GM12878 (cell line): ENCODE results near the gene NUMB. TPM values are rescaled to one million over a fixed set of nuclear protein-coding genes. Genes with fewer than 3 reads are reported as not detected.

Source experiments
- ATAC-seq: fragments of 200-7000 bp; cut with Tn5 transposase; 3 replicates; pipeline ENCODE4 v1.9.1; 2020; ENCODE audit warnings: mild to moderate bottlenecking, moderate library complexity
- BruUV-seq: library from RNA; stranded (reverse); fragments of 400-500 nt; replicated peaks from 2 replicates; lab custom pipeline; 2021; lab: Mats Ljungman, UMichigan
- CTCF ChIA-PET: fragments of 300-600 bp; sonication (Branson Sonifier 250); formaldehyde crosslinking; extraction: SDS; loops from one replicate; lab custom pipeline; 2021; ENCODE audit warnings: inconsistent platforms; lab: Yijun Ruan, JAX
- POLR2A ChIA-PET: fragments of 350-600 bp; formaldehyde crosslinking; extraction: SDS; loops from one replicate; lab custom pipeline; 2021; ENCODE audit warnings: inconsistent platforms; lab: Charles Lee
- RAD21 ChIA-PET: fragments of 300-600 bp; sonication (Branson Sonifier 250); formaldehyde crosslinking; loops from one replicate; lab custom pipeline; 2023; ENCODE audit warnings: antibody characterized with exemption; ENCODE audit not compliant: unreplicated experiment; lab: Charles Lee
- SMC1A ChIA-PET: fragments of 300-600 bp; sonication (Branson Sonifier 250); formaldehyde crosslinking; loops from one replicate; lab custom pipeline; 2023; ENCODE audit not compliant: unreplicated experiment, uncharacterized antibody; lab: Charles Lee
- DNase-seq: peaks from one replicate; pipeline ENCODE4 v3.0.0-alpha.2; 2011; ENCODE audit warnings: low read depth, low spot score
- FAIRE-seq: peaks from 3 replicates; lab custom pipeline; 2011; peaks lifted over from hg19 to GRCh38; lab: Jason Lieb, UNC
- H2AFZ ChIP-seq: 2 replicates; pipeline ENCODE4 v1.6.0; 2011; ENCODE audit warnings: low read depth, low read length, control low read depth; ENCODE audit not compliant: control insufficient read depth
- H3K27ac ChIP-seq: 2 replicates; pipeline ENCODE4 v1.5.1; 2011; ENCODE audit warnings: control low read depth; ENCODE audit not compliant: control insufficient read depth, insufficient read depth
- H3K27me3 ChIP-seq, 2 experiments: replicated peaks in 1 of 2; 2 replicates each; pipeline versions ENCODE4 v1.6.0 to v1.6.1; 2011; ENCODE audit warnings: low read length in 1 of 2; ENCODE audit not compliant: control insufficient read depth in 2 of 2, insufficient read depth in 2 of 2
- H3K36me3 ChIP-seq, 2 experiments: 2 replicates each; pipeline ENCODE4 v1.5.1; 2011; ENCODE audit warnings: low read length in 1 of 2; ENCODE audit not compliant: control insufficient read depth in 2 of 2, insufficient read depth in 2 of 2
- H3K4me1 ChIP-seq: 2 replicates; pipeline ENCODE4 v1.6.1; 2011; ENCODE audit warnings: mild to moderate bottlenecking, low read length, moderate library complexity, mixed read lengths; ENCODE audit not compliant: control insufficient read depth, insufficient read depth
- H3K4me2 ChIP-seq: 2 replicates; pipeline ENCODE4 v1.6.0; 2011; ENCODE audit warnings: control low read depth; ENCODE audit not compliant: control insufficient read depth, insufficient read depth
- H3K4me3 ChIP-seq: fragments of 200-600 bp; sonication (generic); 2 replicates; pipeline ENCODE4 v1.5.1; 2016
- H3K79me2 ChIP-seq: 2 replicates; pipeline ENCODE4 v1.6.0; 2011; ENCODE audit warnings: low read length; ENCODE audit not compliant: control insufficient read depth, insufficient read depth
- H3K9ac ChIP-seq: 2 replicates; pipeline ENCODE4 v1.8.0; 2011; ENCODE audit warnings: low read length, control low read depth, mixed read lengths; ENCODE audit not compliant: control insufficient read depth, insufficient read depth
- H3K9me3 ChIP-seq: replicated peaks from 3 replicates; pipeline ENCODE4 v1.5.1; 2011; ENCODE audit warnings: mild to moderate bottlenecking, low read length; ENCODE audit not compliant: control insufficient read depth, insufficient read depth
- H4K20me1 ChIP-seq: 2 replicates; pipeline ENCODE4 v1.6.0; 2011; ENCODE audit not compliant: control insufficient read depth, insufficient read depth
- BHLHE40 ChIP-seq, 2 experiments: fragments of 450-650 bp in 1 of 2; IDR thresholded peaks; 2 replicates each; pipeline ENCODE4 v1.6.1; 2011 to 2017; ENCODE audit warnings: low read depth in 2 of 2, borderline replicate concordance in 1 of 2, improper control_type of control experiment in 1 of 2, low read length in 1 of 2, mild to moderate bottlenecking in 1 of 2
- BRCA1 ChIP-seq: IDR thresholded peaks from 2 replicates; pipeline ENCODE4 v1.6.1; 2011; ENCODE audit warnings: low read depth, low read length, improper control_type of control experiment
- CEBPZ ChIP-seq: fragments of 150-350 bp; IDR thresholded peaks from 2 replicates; pipeline ENCODE4 v1.6.1; 2016; ENCODE audit warnings: low read depth, low read length
- CTCF ChIP-seq, 3 experiments: IDR thresholded peaks in 2 of 3; conservative IDR thresholded peaks in 1 of 3; 2 replicates each; pipeline ENCODE4 v1.5.1; 2011; ENCODE audit warnings: low read depth in 3 of 3, low read length in 3 of 3, mild to moderate bottlenecking in 3 of 3, control low read depth in 2 of 3, moderate library complexity in 2 of 3, inconsistent platforms in 1 of 3, mixed read lengths in 1 of 3; ENCODE audit not compliant: control insufficient read depth in 2 of 3, insufficient read depth in 1 of 3; ENCODE audit errors: extremely low read depth in 1 of 3
- E2F4 ChIP-seq: IDR thresholded peaks from 2 replicates; pipeline ENCODE4 v1.6.1; 2012; ENCODE audit warnings: low read depth, low read length, improper control_type of control experiment
- ETV6 ChIP-seq, 2 experiments: fragments of 450-650 bp in 1 of 2; IDR thresholded peaks in 1 of 2; conservative IDR thresholded peaks in 1 of 2; 2 replicates each; pipeline ENCODE4 v1.6.1; 2014; ENCODE audit warnings: antibody characterized with exemption in 1 of 2, borderline replicate concordance in 1 of 2, low read depth in 1 of 2, mild to moderate bottlenecking in 1 of 2, moderate library complexity in 1 of 2
- KLF5 ChIP-seq: fragments of 450-650 bp; IDR thresholded peaks from 2 replicates; pipeline ENCODE4 v1.6.1; 2014; ENCODE audit warnings: mild to moderate bottlenecking; ENCODE audit not compliant: partially characterized antibody
- MLLT1 ChIP-seq: fragments of 450-650 bp; IDR thresholded peaks from 2 replicates; pipeline ENCODE4 v1.6.1; 2016; ENCODE audit warnings: mild to moderate bottlenecking
- NBN ChIP-seq: fragments of 450-650 bp; IDR thresholded peaks from 2 replicates; pipeline ENCODE4 v1.6.1; 2016
- POLR2AphosphoS2 ChIP-seq: IDR thresholded peaks from 2 replicates; pipeline ENCODE4 v1.6.1; 2011; ENCODE audit warnings: low read depth, mild to moderate bottlenecking, low read length, improper control_type of control experiment, moderate library complexity
- ZBTB33 ChIP-seq: fragments of 450-650 bp; IDR thresholded peaks from 2 replicates; pipeline ENCODE4 v1.6.1; 2017; ENCODE audit warnings: mild to moderate bottlenecking
- ZZZ3 ChIP-seq: IDR thresholded peaks from 2 replicates; pipeline ENCODE4 v1.6.1; 2011; ENCODE audit warnings: low read depth; ENCODE audit not compliant: control insufficient read depth, insufficient read length
- WGBS: methylation state at CpG from one replicate; pipeline ENCODE4 v1.1.6; 2016; ENCODE audit warnings: low lambda C conversion rate; ENCODE audit not compliant: insufficient replicate concordance, insufficient coverage; ENCODE audit errors: missing lambda C conversion rate; 5-methylcytosine and 5-hydroxymethylcytosine counted together
- in situ Hi-C: fragments of 300-500 bp; cut with MboI; formaldehyde crosslinking; loops from 9 replicates; pipeline ENCODE4 v1.14.3; 2018; ENCODE audit warnings: mixed read lengths
- intact Hi-C: fragments of 100-400 bp; cut with micrococcal nuclease; formaldehyde crosslinking; loops from one replicate; pipeline ENCODE4 v1.14.2; 2022; ENCODE audit not compliant: unreplicated experiment
- polyA plus RNA-seq, 11 experiments: library from polyadenylated mRNA; depleted of rRNA in 4 of 11; unstranded in 6 of 11; stranded (reverse) in 5 of 11; fragments of >200 nt; fragmentation: Nextera tagmentation in 4 of 11; fragmentation: Illumina TruSeq in 1 of 11; extraction: Ambion mirVana in 4 of 11; extraction: Trizol in 1 of 11; gene quantifications; 1 replicate in 1 of 11; 2 replicates in 10 of 11; pipeline versions ENCODE4 v1.2.1 to v1.2.3, GENCODE V29; 2011 to 2016; ENCODE audit warnings: inconsistent platforms in 2 of 11, missing spikeins in 2 of 11, low read depth in 1 of 11
- total RNA-seq, 4 experiments: library from RNA; depleted of rRNA in 3 of 4; stranded (reverse); fragments of >200 nt in 3 of 4; fragmentation: Illumina TruSeq in 1 of 4; extraction: Trizol in 1 of 4; gene quantifications; 2 replicates each; pipeline versions ENCODE4 v1.2.1 to v1.2.3, GENCODE V29; 2013 to 2021

The NUMB gene
- total and polyA plus RNA-seq, 10 of the 15 experiments (the other 5 are each of a cell fraction or from before 2014, with no cell fraction given) = 22.0 to 147 (median 48.9) TPM

- Histone ChIP-seq H3K9me3 (no peaks in the 10 kb centered on the region), H3K9ac (no peak overlapping the region), H4K20me1 (no peaks in the 10 kb centered on the region), H3K4me2 (no peak overlapping the region), H3K4me3 (no peak overlapping the region), H3K79me2 (no peaks in the 10 kb centered on the region), H3K4me1 (peaks cover 19% of the 10 kb centered on the region), H2AFZ (no peak overlapping the region), H3K27me3 (no peaks in the 10 kb centered on the region), H3K36me3 (no peaks in the 10 kb centered on the region; a peak in 1 of 4 replicates), H3K27ac (no peak overlapping the region)
- FAIRE-seq (no peak), ATAC-seq (no peak), DNase-seq (no peak)
- intact Hi-C loops = no loop called here
- BruUV-seq = no TSS peak
- ChIA-PET POLR2A (interaction anchor here (2.3 to 3.1 kb wide), 2 partner anchors 20 to 153 kb away, joined by 5 to 22 read pairs; partner anchors contain the start of gene NUMB), CTCF (interaction anchor here (1.0 to 1.3 kb wide), 4 partner anchors 11 to 163 kb away, joined by 3 to 5 read pairs (median 3); partner anchors contain the start of gene NUMB), RAD21 (interaction anchor here (1.0 to 2.6 kb wide), 5 partner anchors 10 to 171 kb away, joined by 4 to 13 read pairs (median 8); no protein-coding TSS in a partner anchor), SMC1A (interaction anchor here (0.6 to 2.5 kb wide), 6 partner anchors 9 to 162 kb away, joined by 3 to 20 read pairs (median 4); no protein-coding TSS in a partner anchor)
- in situ Hi-C loops = no loop called here
- WGBS = 67% methylated on average over 3 of the region's 3 CpGs
- TF ChIP-seq ZBTB33 = no peak
- TF ChIP-seq KLF5 = no peak
- no peak for TF ChIP-seq BRCA1
- no peak for TF ChIP-seq ETV6 (conservative IDR thresholded peaks at IDR 0.05 in 1 of 2, IDR thresholded peaks at IDR 0.05 in 1 of 2; ENCODE audit: borderline replicate concordance in 1 of 2, low read depth in 1 of 2)
- no peak for TF ChIP-seq CTCF (IDR thresholded peaks at IDR 0.05 in 2 of 3, conservative IDR thresholded peaks at IDR 0.05 in 1 of 3; ENCODE audit: control insufficient read depth in 2 of 3, extremely low read depth in 1 of 3, insufficient read depth in 1 of 3, low read depth in 3 of 3, low read length in 3 of 3)
- TF ChIP-seq E2F4 = no peak
- TF ChIP-seq BHLHE40 (IDR thresholded peaks at IDR 0.05; ENCODE audit: borderline replicate concordance in 1 of 2, low read depth in 2 of 2, low read length in 1 of 2) = no peak
- TF ChIP-seq ZZZ3 = no peak
- no peak for TF ChIP-seq POLR2AphosphoS2
- no peak for TF ChIP-seq CEBPZ
- TF ChIP-seq MLLT1 = no peak
- no peak for TF ChIP-seq NBN
These were observed 152.8 kb downstream of the NUMB start for GRCh38 chr14:73305499-73305898.
